PC-3 (cell line): Measurements from ENCODE around the gene TMUB1. TPM values are rescaled to one million over a fixed set of nuclear protein-coding genes. Genes with fewer than 3 reads are reported as not detected.
A peak's percentile ranks its signal among the peaks of the same experiment; 100 is the strongest.

Source experiments
- ATAC-seq: fragments of 200-7000 bp; cut with Tn5 transposase; 2 replicates; pipeline ENCODE4 v1.9.1; 2020; ENCODE audit warnings: mild to moderate bottlenecking, moderate library complexity
- BruUV-seq: library from RNA; stranded (reverse); fragments of 400-500 nt; replicated peaks from 2 replicates; lab custom pipeline; 2021; lab: Mats Ljungman, UMichigan
- CTCF ChIA-PET: fragments of 300-600 bp; sonication (Branson Sonifier 250); formaldehyde crosslinking; loops from one replicate; lab custom pipeline; 2022; ENCODE audit warnings: antibody characterized with exemption; lab: Charles Lee
- POLR2A ChIA-PET: fragments of 300-600 bp; sonication (Branson Sonifier 250); formaldehyde crosslinking; loops from one replicate; lab custom pipeline; 2022; ENCODE audit warnings: antibody characterized with exemption; ENCODE audit not compliant: unreplicated experiment; lab: Charles Lee
- DNase-seq: peaks from one replicate; pipeline ENCODE4 v3.0.0-alpha.2; 2015
- H2AFZ ChIP-seq: fragments of 300-600 bp; sonication (generic); 2 replicates; pipeline ENCODE4 v1.6.0; 2016; ENCODE audit warnings: antibody characterized with exemption, low read length
- H3F3A ChIP-seq: fragments of 300-600 bp; sonication (generic); one replicate; pipeline ENCODE4 v1.6.0; 2017; ENCODE audit warnings: antibody characterized with exemption, low read length, control low read depth, mild to moderate bottlenecking; ENCODE audit not compliant: unreplicated experiment
- H3K27ac ChIP-seq: fragments of 300-600 bp; sonication (generic); 2 replicates; pipeline ENCODE4 v1.5.1; 2016; ENCODE audit warnings: mild to moderate bottlenecking, low read length
- H3K27me3 ChIP-seq: fragments of 300-600 bp; sonication (generic); 2 replicates; pipeline ENCODE4 v1.6.1; 2016; ENCODE audit warnings: low read length, mixed read lengths
- H3K36me3 ChIP-seq: fragments of 300-600 bp; sonication (generic); 2 replicates; pipeline ENCODE4 v1.6.1; 2016; ENCODE audit warnings: low read depth, mixed run types, low read length, mixed read lengths
- H3K4me1 ChIP-seq: fragments of 300-600 bp; sonication (generic); 2 replicates; pipeline ENCODE4 v1.5.1; 2016; ENCODE audit warnings: low read length; ENCODE audit not compliant: insufficient read depth
- H3K4me2 ChIP-seq: fragments of 300-600 bp; sonication (generic); 2 replicates; pipeline ENCODE4 v1.6.0; 2016; ENCODE audit warnings: low read length
- H3K4me3 ChIP-seq: fragments of 300-600 bp; sonication (generic); 2 replicates; pipeline ENCODE4 v1.5.1; 2016; ENCODE audit warnings: mild to moderate bottlenecking, low read length, mixed read lengths
- H3K79me2 ChIP-seq: fragments of 300-600 bp; sonication (generic); 2 replicates; pipeline ENCODE4 v1.6.1; 2017; ENCODE audit warnings: low read length, mixed read lengths
- H3K9ac ChIP-seq: fragments of 300-600 bp; sonication (generic); 2 replicates; pipeline ENCODE4 v1.6.0; 2016; ENCODE audit warnings: mild to moderate bottlenecking, low read length
- H3K9me2 ChIP-seq: fragments of 300-600 bp; sonication (generic); replicated peaks from 2 replicates; pipeline ENCODE4 v1.6.1; 2016; ENCODE audit warnings: mixed run types, low read length, mixed read lengths
- H3K9me3 ChIP-seq: fragments of 300-600 bp; sonication (generic); 2 replicates; pipeline ENCODE4 v1.6.1; 2016; ENCODE audit warnings: low read length, mixed read lengths
- H4K20me1 ChIP-seq: fragments of 300-600 bp; sonication (generic); 2 replicates; pipeline ENCODE4 v1.6.1; 2016; ENCODE audit warnings: low read length, mixed read lengths
- CTCF ChIP-seq: fragments of 300-600 bp; sonication (generic); conservative IDR thresholded peaks from 2 replicates; pipeline ENCODE4 v1.5.1; 2017; ENCODE audit warnings: antibody characterized with exemption, low read depth, mild to moderate bottlenecking, low read length
- EZH2 ChIP-seq: fragments of 300-600 bp; sonication (generic); IDR thresholded peaks from one replicate; pipeline ENCODE4 v1.6.1; 2017; ENCODE audit warnings: antibody characterized with exemption, mild to moderate bottlenecking, low read length; ENCODE audit not compliant: unreplicated experiment
- EZH2phosphoT487 ChIP-seq: fragments of 300-600 bp; sonication (generic); IDR thresholded peaks from 2 replicates; pipeline ENCODE4 v1.6.1; 2018; ENCODE audit warnings: mild to moderate bottlenecking, antibody characterized with exemption, low read length, borderline replicate concordance
- intact Hi-C: fragments of 100-400 bp; cut with micrococcal nuclease; formaldehyde crosslinking; loops from 2 replicates; pipeline ENCODE4 v1.9.0; 2023
- total RNA-seq: library from RNA; depleted of rRNA; stranded (reverse); fragments of >200 nt; gene quantifications from 2 replicates; pipeline ENCODE4 v1.2.3, GENCODE V29; 2014; rRNA removed

TMUB1 gene
- total RNA-seq, 1 experiment from 2014 or later: 52.1 TPM

GRCh38 chr7:151033864-151034249, 49.4 kb downstream of the TMUB1 start:
- CTCF ChIA-PET: no interaction called here
- no peaks in the 10 kb centered on the region for H3K9me2 ChIP-seq
- H3K27ac ChIP-seq: no peak overlapping the region
- no peaks in the 10 kb centered on the region for H3K27me3 ChIP-seq
- H3K36me3 ChIP-seq: no peaks in the 10 kb centered on the region; the same call in 1 of the 2 replicates
- no peak overlapping the region for H3K4me2 ChIP-seq
- peaks cover 22% of the 10 kb centered on the region for H3K79me2 ChIP-seq
- no TSS peak for BruUV-seq
- H2AFZ ChIP-seq: no peak overlapping the region
- POLR2A ChIA-PET: no interaction called here
- H3F3A ChIP-seq: no peaks in the 10 kb centered on the region
- intact Hi-C loops: no loop called here
- no peak overlapping the region for H3K9ac ChIP-seq
- H3K4me1 ChIP-seq: peaks cover 15% of the 10 kb centered on the region
- ATAC-seq (no peak), DNase-seq (no peak)
- H4K20me1 ChIP-seq: no peaks in the 10 kb centered on the region
- H3K9me3 ChIP-seq: no peaks in the 10 kb centered on the region
- H3K4me3 ChIP-seq: no peak overlapping the region
- TF ChIP-seq EZH2 (no peak), CTCF (no peak), EZH2phosphoT487 (no peak)

- no peak overlapping the region for H3K4me3 ChIP-seq
- no peaks in the 10 kb centered on the region for H3F3A ChIP-seq
- H3K9me3 ChIP-seq: no peaks in the 10 kb centered on the region
- no peak overlapping the region for H2AFZ ChIP-seq
- DNase-seq (no peak), ATAC-seq (no peak)
- TF ChIP-seq EZH2phosphoT487 (no peak), CTCF (peak; percentile 29; the same call in 1 of the 2 replicates)
- BruUV-seq: no TSS peak
- H3K27ac ChIP-seq: no peak overlapping the region
- H3K36me3 ChIP-seq: no peaks in the 10 kb centered on the region; the same call in 1 of the 2 replicates
- ChIA-PET CTCF (interaction anchor here (0.7 kb wide), 1 partner anchor 70 kb away, joined by 9 read pairs; no protein-coding TSS in a partner anchor), POLR2A (no interaction called here)
- H3K4me1 ChIP-seq: peaks cover 9% of the 10 kb centered on the region
- no peaks in the 10 kb centered on the region for H4K20me1 ChIP-seq
- no peak overlapping the region for H3K4me2 ChIP-seq
- no peaks in the 10 kb centered on the region for H3K27me3 ChIP-seq
- H3K9ac ChIP-seq: no peak overlapping the region
- intact Hi-C loops: no loop called here
- no peaks in the 10 kb centered on the region for H3K9me2 ChIP-seq
- peaks cover 24% of the 10 kb centered on the region for H3K79me2 ChIP-seq
These were observed 50.1 kb downstream of the TMUB1 start for GRCh38 chr7:151032936-151033863.

Other genes starting within 250 kb of the TMUB1 start
- gene AOC1, start 231.0 kb downstream of the TMUB1 start, total RNA-seq: not detected in 2 replicates
- 0.84 and 1.6 TPM in 2 replicates for gene KCNH2, start 105.2 kb downstream of the TMUB1 start, total RNA-seq
- gene NOS3, start 92.5 kb downstream of the TMUB1 start, total RNA-seq: 0.66 and 2.5 TPM in 2 replicates
- 1.2 and 1.3 TPM in 2 replicates for gene ATG9B, start 59.0 kb downstream of the TMUB1 start, total RNA-seq
- 58.4 and 95.7 TPM in 2 replicates for gene ABCB8, start 55.0 kb downstream of the TMUB1 start, total RNA-seq
- 1.7 and 2.6 TPM in 2 replicates for gene ASIC3, start 35.0 kb downstream of the TMUB1 start, total RNA-seq
- gene CDK5, start 25.6 kb downstream of the TMUB1 start, total RNA-seq: 30.6 and 40.1 TPM in 2 replicates
- 267 and 284 TPM in 2 replicates for gene SLC4A2, start 23.9 kb downstream of the TMUB1 start, total RNA-seq
- gene FASTK, start 2.7 kb downstream of the TMUB1 start, total RNA-seq: 163 and 211 TPM in 2 replicates
- gene AGAP3, start 3.0 kb upstream of the TMUB1 start, total RNA-seq: 53.5 and 88.2 TPM in 2 replicates
- not detected in 2 replicates for gene GBX1, start 84.2 kb upstream of the TMUB1 start, total RNA-seq
- gene ASB10, start 103.8 kb upstream of the TMUB1 start, total RNA-seq: not detected in 2 replicates
- not detected in 2 replicates for gene H2BK1, start 127.0 kb upstream of the TMUB1 start, total RNA-seq
- gene ABCF2, start 143.7 kb upstream of the TMUB1 start, total RNA-seq: 55.5 and 75.0 TPM in 2 replicates
- 30.1 and 36.5 TPM in 2 replicates for gene CHPF2, start 149.0 kb upstream of the TMUB1 start, total RNA-seq
- 8.6 and 9.1 TPM in 2 replicates for gene SMARCD3, start 165.2 kb upstream of the TMUB1 start, total RNA-seq